Measurements from ENCODE around the gene IL3.

GRCh38 chr5:132098621-132099020 is 38.2 kb downstream of the IL3 start:
- TF ChIP-seq CTCF (IDR thresholded peaks at IDR 0.05) = no peak
- TF ChIP-seq POLR2A (IDR thresholded peaks at IDR 0.05) = no peak

All from thyroid gland (tissue), 4 donors.